Uterus (tissue), 2 donors: ENCODE measurements around the gene GZF1.

Experiments
- CTCF ChIP-seq, 4 experiments: fragments of 200-600 bp in 2 of 4; fragments of 450-650 bp in 2 of 4; sonication (generic) in 2 of 4; IDR thresholded peaks; one replicate each; pipeline ENCODE4 v1.5.1; 2016 to 2019; ENCODE audit warnings: antibody characterized with exemption in 4 of 4, mild to moderate bottlenecking in 2 of 4, moderate library complexity in 1 of 4
- POLR2A ChIP-seq, 2 donors: fragments of 450-650 bp; IDR thresholded peaks; one replicate each; pipeline ENCODE4 v1.6.1; 2016; ENCODE audit warnings: antibody characterized with exemption in 2 of 2, mild to moderate bottlenecking in 1 of 2, moderate library complexity in 1 of 2

- TF ChIP-seq CTCF (IDR thresholded peaks at IDR 0.05) (no peak), POLR2A (IDR thresholded peaks at IDR 0.05) (no peak)
Measured at GRCh38 chr20:23358923-23359593, 2.9 kb upstream of the GZF1 start.
